ENCODE results near the gene AADACL4. TPM values are rescaled to one million over a fixed set of nuclear protein-coding genes. Genes with fewer than 3 reads are reported as not detected.
A peak's percentile ranks its signal among the peaks of the same experiment; 100 is the strongest.

AADACL4 gene
- total and polyA plus RNA-seq, 9 of the 15 experiments (the other 6 are each of a cell fraction or from before 2014, with no cell fraction given) = not detected

GRCh38 chr1:12617901-12618660 lies 25.8 kb upstream of the AADACL4 start, which contains the start of gene DHRS3 (continued):
- TF ChIP-seq DNMT1 (IDR thresholded peaks at IDR 0.05) (no peak), HNRNPUL1 (IDR thresholded peaks at IDR 0.05; ENCODE audit: low read length) (no peak), MCM2 (IDR thresholded peaks at IDR 0.05; ENCODE audit: low read depth) (no peak), ZNF395 (CRISPR knock-in tag; IDR thresholded peaks at IDR 0.05) (peak; percentile 87), FOS (IDR thresholded peaks at IDR 0.05; ENCODE audit: extremely low read depth, insufficient read length) (no peak), UBTF (IDR thresholded peaks at IDR 0.05; ENCODE audit: borderline replicate concordance in 1 of 2, low read depth in 2 of 2, low read length in 2 of 2) (peak in 1 of 2 experiments; percentile 89; a peak in 2 of 4 replicates), PTRF (tag; IDR thresholded peaks at IDR 0.05) (no peak), KDM1A (IDR thresholded peaks at IDR 0.05) (no peak), U2AF1 (optimal IDR thresholded peaks at IDR 0.05; ENCODE audit: low read depth, low read length) (no peak), CHD2 (IDR thresholded peaks at IDR 0.05; ENCODE audit: low read depth, low read length) (peak; percentile 59; the same call in 1 of the 2 replicates), FOXM1 (IDR thresholded peaks at IDR 0.05; ENCODE audit: low read depth) (no peak), FOXM1 (CRISPR knock-in tag; IDR thresholded peaks at IDR 0.05; ENCODE audit: low read depth) (no peak; the same call in 1 of the 2 replicates), RBM22 (IDR thresholded peaks at IDR 0.05; ENCODE audit: low read depth, low read length, poor library complexity, severe bottlenecking) (no peak), ERF (CRISPR knock-in tag; IDR thresholded peaks at IDR 0.05) (no peak), GTF2A2 (tag; IDR thresholded peaks at IDR 0.05) (no peak), HNRNPH1 (optimal IDR thresholded peaks at IDR 0.05; ENCODE audit: low read depth, low read length) (no peak), ETV5 (CRISPR knock-in tag; IDR thresholded peaks at IDR 0.05; ENCODE audit: low read depth) (no peak; the same call in 1 of the 2 replicates), POLR2B (IDR thresholded peaks at IDR 0.05; ENCODE audit: low read depth, partially characterized antibody) (peak; percentile 77), ZNF512 (tag; IDR thresholded peaks at IDR 0.05) (no peak), ZNF699 (CRISPR knock-in tag; IDR thresholded peaks at IDR 0.05; ENCODE audit: insufficient replicate concordance) (no peak)

All from K562 (cell line).